T-cell (primary cell): ENCODE data around the gene MPHOSPH9. TPM values are rescaled to one million over a fixed set of nuclear protein-coding genes. Genes with fewer than 3 reads are reported as not detected.
"Not testable (repeated sequence)": the region's sequence is repeated elsewhere in the genome, so short reads cannot be mapped to it uniquely, and the experiment has no call there.

Experiments used
- ATAC-seq, 4 experiments: fragments of 200-7000 bp in 3 of 4; fragments of 150-1000 bp in 1 of 4; cut with Tn5 transposase; replicated peaks in 1 of 4; 1 replicate in 3 of 4; 2 replicates in 1 of 4; pipeline ENCODE4 v1.10.0; 2021; ENCODE audit warnings: moderate library complexity in 3 of 4, mild to moderate bottlenecking in 2 of 4, moderate number of reproducible peaks in 1 of 4
- CTCF ChIA-PET, 2 donors: fragments of 300-600 bp; sonication (Branson Sonifier 250); formaldehyde crosslinking; loops; one replicate each; lab custom pipeline; 2022; ENCODE audit warnings: antibody characterized with exemption in 2 of 2; lab: Charles Lee
- POLR2A ChIA-PET, 2 donors: fragments of 300-600 bp; sonication (Branson Sonifier 250); formaldehyde crosslinking; loops; one replicate each; lab custom pipeline; 2022; ENCODE audit warnings: antibody characterized with exemption in 2 of 2; lab: Charles Lee
- DNase-seq, 35 experiments: peaks; one replicate each; pipeline versions ENCODE4 v3.0.0 to v3.0.0-alpha.2; 2013 to 2023
- H3K27ac ChIP-seq: one replicate; pipeline ENCODE4 v1.5.1; 2013; ENCODE audit warnings: low read length
- H3K27me3 ChIP-seq, 2 experiments: replicated peaks in 1 of 2; 1 replicate in 1 of 2; 2 replicates in 1 of 2; pipeline versions ENCODE4 v1.6.1 to v1.7.0; 2013; ENCODE audit warnings: low read length in 1 of 2, mixed read lengths in 1 of 2; ENCODE audit not compliant: control insufficient read depth in 2 of 2, insufficient read depth in 2 of 2; ENCODE audit errors: extremely low read depth in 1 of 2
- H3K36me3 ChIP-seq, 2 donors: 1 replicate in 1 of 2; 2 replicates in 1 of 2; pipeline versions ENCODE4 v1.6.1 to v1.7.0; 2013; ENCODE audit warnings: low read length in 1 of 2; ENCODE audit not compliant: control insufficient read depth in 2 of 2, insufficient read depth in 1 of 2; ENCODE audit errors: extremely low read depth in 1 of 2
- H3K4me1 ChIP-seq, 2 experiments: 1 replicate in 1 of 2; 2 replicates in 1 of 2; pipeline versions ENCODE4 v1.6.1 to v1.7.0; 2013; ENCODE audit warnings: low read length in 2 of 2, mixed read lengths in 1 of 2; ENCODE audit not compliant: insufficient read depth in 2 of 2, control insufficient read depth in 1 of 2; ENCODE audit errors: extremely low read depth in 1 of 2
- H3K4me3 ChIP-seq, 2 donors: 1 replicate in 1 of 2; 2 replicates in 1 of 2; pipeline versions ENCODE4 v1.5.1 to v1.7.0; 2013; ENCODE audit warnings: mild to moderate bottlenecking in 2 of 2, low read length in 1 of 2, moderate library complexity in 1 of 2; ENCODE audit not compliant: control insufficient read depth in 1 of 2; ENCODE audit errors: extremely low read depth in 1 of 2
- H3K9me3 ChIP-seq: 2 replicates; pipeline ENCODE4 v1.7.0; 2013
- H3K27ac Mint-ChIP-seq, 2 donors: one replicate each; pipeline ENCODE4 v1.8.0; 2020 to 2021; ENCODE audit warnings: mild to moderate bottlenecking in 2 of 2, mixed read lengths in 2 of 2
- H3K27me3 Mint-ChIP-seq, 2 donors: one replicate each; pipeline ENCODE4 v1.8.0; 2021 to 2022; ENCODE audit warnings: mixed read lengths in 2 of 2
- H3K36me3 Mint-ChIP-seq: one replicate; pipeline ENCODE4 v1.8.0; 2021; ENCODE audit warnings: mixed read lengths
- H3K4me1 Mint-ChIP-seq, 3 donors: one replicate each; pipeline ENCODE4 v1.8.0; 2020 to 2022; ENCODE audit warnings: mixed read lengths in 3 of 3, mild to moderate bottlenecking in 1 of 3
- H3K4me3 Mint-ChIP-seq, 3 donors: one replicate each; pipeline ENCODE4 v1.8.0; 2020 to 2022; ENCODE audit warnings: mild to moderate bottlenecking in 3 of 3, mixed read lengths in 3 of 3, moderate library complexity in 3 of 3
- H3K9me3 Mint-ChIP-seq, 3 donors: one replicate each; pipeline ENCODE4 v1.8.0; 2020 to 2022; ENCODE audit warnings: mixed read lengths in 3 of 3
- WGBS: methylation state at CpG from one replicate; pipeline ENCODE4 v1.1.5; 2013; ENCODE audit warnings: missing lambda C conversion rate; ENCODE audit not compliant: insufficient coverage; 5-methylcytosine and 5-hydroxymethylcytosine counted together
- total RNA-seq, 35 experiments: library from RNA in 6 of 35; stranded (reverse) in 6 of 35; fragments of 120-200 nt in 1 of 35; gene quantifications; one replicate each; pipeline versions ENCODE4 v1.2.1 to v1.2.4 and lab custom pipeline; 2013 to 2026

Gene MPHOSPH9
- total RNA-seq, 5 donors from 2014 or later (not counting 1 experiment from before 2014, with no cell fraction given) = 48.5 to 105 (median 56.3) TPM

- Histone ChIP-seq H3K9me3 (no peaks in the 10 kb centered on the region), H3K27ac (no peak overlapping the region), H3K36me3 (peaks cover 0 to 8% of the 10 kb centered on the region in 2 donors), H3K4me1 (peaks cover 42% of the 10 kb centered on the region in 2 experiments), H3K27me3 (no peaks in the 10 kb centered on the region), H3K4me3 (no peak overlapping the region)
- ATAC-seq (no peak), DNase-seq (no peak)
- 56% methylated on average over 4 of the region's 5 CpGs for WGBS
- peak overlapping the region; percentile 8 to 71 for H3K27ac Mint-ChIP-seq
- H3K4me1 Mint-ChIP-seq = peaks cover 65 to 73% (median 68%) of the 10 kb centered on the region in 3 donors
- H3K36me3 Mint-ChIP-seq = peaks cover 4% of the 10 kb centered on the region
- POLR2A ChIA-PET = no interaction called here
- CTCF ChIA-PET = interaction anchor here in 1 of 2 donors (0.5 to 3.7 kb wide), 2 partner anchors 10 to 745 kb away, joined by 3 to 24 read pairs; partner anchors contain the start of gene CCDC92
- H3K27me3 Mint-ChIP-seq = no peaks in the 10 kb centered on the region
- peak overlapping the region; percentile 6 to 60 (median 11) for H3K4me3 Mint-ChIP-seq
- no peaks in the 10 kb centered on the region for H3K9me3 Mint-ChIP-seq
Observed at GRCh38 chr12:123227581-123228258, 5.2 kb downstream of the MPHOSPH9 start.

GRCh38 chr12:123225443-123225842 lies 7.5 kb downstream of the MPHOSPH9 start:
- no peaks in the 10 kb centered on the region for H3K27me3 Mint-ChIP-seq
- DNase-seq = no peak
- H3K36me3 ChIP-seq = peaks cover 0 to 24% of the 10 kb centered on the region in 2 donors
- POLR2A ChIA-PET = interaction anchor here in 1 of 2 donors (0.6 to 0.7 kb wide), 2 partner anchors 10 to 89 kb away, joined by 4 read pairs; no protein-coding TSS in a partner anchor
- no peak for ATAC-seq
- H3K4me1 Mint-ChIP-seq = peaks cover 56 to 66% (median 56%) of the 10 kb centered on the region in 3 donors
- H3K27ac ChIP-seq = no peak overlapping the region
- peaks cover 25 to 40% of the 10 kb centered on the region in 2 experiments for H3K4me1 ChIP-seq
- CTCF ChIA-PET = interaction anchor here in 1 of 2 donors (1.1 kb wide), 2 partner anchors 13 to 14 kb away, joined by 3 to 4 read pairs; no protein-coding TSS in a partner anchor
- H3K27ac Mint-ChIP-seq = peak overlapping the region; percentile 68 to 70
- WGBS = no CpG with 5 or more reads among the region's 2 CpGs
- no peaks in the 10 kb centered on the region for H3K27me3 ChIP-seq
- H3K9me3 ChIP-seq = no peaks in the 10 kb centered on the region
- H3K36me3 Mint-ChIP-seq = peaks cover 10% of the 10 kb centered on the region
- H3K4me3 ChIP-seq = no peak overlapping the region
- no peaks in the 10 kb centered on the region for H3K9me3 Mint-ChIP-seq
- no peak overlapping the region for H3K4me3 Mint-ChIP-seq

GRCh38 chr12:123223241-123223668 lies 9.7 kb downstream of the MPHOSPH9 start:
- H3K9me3 ChIP-seq = no peaks in the 10 kb centered on the region
- ChIA-PET CTCF (interaction anchor here (0.5 to 2.0 kb wide), 10 partner anchors 10 to 408 kb away, joined by 3 to 17 read pairs (median 5); partner anchors contain the start of genes MPHOSPH9 (in 1 of the 2), MTRFR (in 1 of the 2) and TMED2 (in 1 of the 2)), POLR2A (interaction anchor here (0.6 to 3.1 kb wide), 7 partner anchors 9 to 939 kb away, joined by 3 to 27 read pairs (median 5); partner anchors contain the start of genes MPHOSPH9 (in 2 of the 2) and MTRFR (in 2 of the 2))
- H3K9me3 Mint-ChIP-seq = no peaks in the 10 kb centered on the region
- peak; percentile 94 to 98 (median 97) for ATAC-seq
- no peaks in the 10 kb centered on the region for H3K27me3 ChIP-seq
- H3K27ac Mint-ChIP-seq = peak overlapping the region; percentile 94 to 99
- peaks cover 16 to 34% of the 10 kb centered on the region in 2 experiments for H3K4me1 ChIP-seq
- no peaks in the 10 kb centered on the region for H3K27me3 Mint-ChIP-seq
- peak; percentile 28 to 85 (median 50) for DNase-seq
- peak overlapping the region in 1 of 2 donors; percentile 34 for H3K4me3 ChIP-seq
- H3K36me3 Mint-ChIP-seq = peaks cover 14% of the 10 kb centered on the region
- H3K4me3 Mint-ChIP-seq = peak overlapping the region; percentile 59 to 69 (median 67)
- H3K27ac ChIP-seq = peak overlapping the region; percentile 75
- 4% methylated on average over 11 of the region's 11 CpGs for WGBS
- H3K36me3 ChIP-seq = peaks cover 0 to 38% of the 10 kb centered on the region in 2 donors
- H3K4me1 Mint-ChIP-seq = peaks cover 34 to 49% (median 38%) of the 10 kb centered on the region in 3 donors

- H3K27ac Mint-ChIP-seq, ATAC-seq, CTCF ChIA-PET, H3K4me1 ChIP-seq, DNase-seq, H3K9me3 Mint-ChIP-seq, H3K27me3 Mint-ChIP-seq, H3K9me3 ChIP-seq, H3K27ac ChIP-seq, H3K4me1 Mint-ChIP-seq, H3K4me3 Mint-ChIP-seq, H3K4me3 ChIP-seq, H3K27me3 ChIP-seq: not testable (repeated sequence)
- POLR2A ChIA-PET = interaction anchor here in 1 of 2 donors (0.7 kb wide), 1 partner anchor 34 kb away, joined by 5 read pairs; no protein-coding TSS in a partner anchor
- H3K36me3 Mint-ChIP-seq = peaks cover 39% of the 10 kb centered on the region
- no CpG with 5 or more reads among the region's 7 CpGs for WGBS
- H3K36me3 ChIP-seq = peaks cover 0 to 58% of the 10 kb centered on the region in 2 donors
Observed at GRCh38 chr12:123207815-123208214, 25.1 kb downstream of the MPHOSPH9 start.

- WGBS = no CpG with 5 or more reads among the region's 3 CpGs
- H3K27me3 ChIP-seq, H3K27ac Mint-ChIP-seq, H3K4me3 Mint-ChIP-seq, H3K9me3 ChIP-seq, H3K9me3 Mint-ChIP-seq, H3K4me3 ChIP-seq, DNase-seq, H3K4me1 Mint-ChIP-seq, ATAC-seq, H3K4me1 ChIP-seq, H3K27me3 Mint-ChIP-seq, CTCF ChIA-PET, H3K27ac ChIP-seq: not testable (repeated sequence)
- peaks cover 0 to 62% of the 10 kb centered on the region in 2 donors for H3K36me3 ChIP-seq
- POLR2A ChIA-PET = interaction anchor here in 1 of 2 donors (0.6 kb wide), 1 partner anchor 48 kb away, joined by 3 read pairs; no protein-coding TSS in a partner anchor
- H3K36me3 Mint-ChIP-seq = peaks cover 37% of the 10 kb centered on the region
Observed at GRCh38 chr12:123206794-123207193, 26.1 kb downstream of the MPHOSPH9 start.

DNA sequence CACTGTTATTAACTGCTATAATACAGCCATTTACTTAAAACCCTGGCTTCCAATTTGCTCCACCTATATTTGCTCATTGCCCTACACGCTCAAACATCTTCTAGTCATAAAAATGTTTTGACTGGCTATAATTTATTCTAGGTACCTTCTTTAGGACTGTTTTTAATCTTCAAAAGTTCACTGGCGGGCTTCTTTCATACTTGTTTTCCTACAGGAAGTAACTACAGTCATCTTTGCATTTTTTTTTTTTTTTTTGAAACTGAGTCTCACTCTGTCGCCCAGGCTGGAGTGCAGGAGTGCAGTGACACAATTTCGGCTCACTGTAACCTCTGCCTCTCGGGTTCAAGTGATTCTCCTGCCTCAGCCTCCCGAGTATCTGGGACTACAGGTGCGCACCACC lies 32.5 kb downstream of the MPHOSPH9 start:
- Mint-ChIP-seq H3K27ac (peak overlapping the region; percentile 91 to 93), H3K27me3 (no peaks in the 10 kb centered on the region), H3K36me3 (peaks cover 32% of the 10 kb centered on the region), H3K4me3 (peak overlapping the region in 1 of 3 donors; percentile 12), H3K9me3 (no peaks in the 10 kb centered on the region), H3K4me1 (peaks cover 18 to 20% (median 19%) of the 10 kb centered on the region in 3 donors)
- H3K36me3 ChIP-seq = peaks cover 6 to 41% of the 10 kb centered on the region in 2 donors
- H3K27ac ChIP-seq = peak overlapping the region; percentile 5
- 40% methylated on average over 1 of the region's 7 CpGs for WGBS
- no peak overlapping the region for H3K4me3 ChIP-seq
- H3K4me1 ChIP-seq = peaks cover 4 to 5% of the 10 kb centered on the region in 2 experiments
- peak in 3 of 35 experiments; percentile 9 to 15 (median 12) for DNase-seq
- POLR2A ChIA-PET = no interaction called here
- no peaks in the 10 kb centered on the region for H3K9me3 ChIP-seq
- CTCF ChIA-PET = interaction anchor here in 1 of 2 donors (1.0 to 1.3 kb wide), 2 partner anchors 23 to 38 kb away, joined by 4 to 5 read pairs; no protein-coding TSS in a partner anchor
- H3K27me3 ChIP-seq = no peaks in the 10 kb centered on the region
- peak; percentile 27 to 68 (median 62) for ATAC-seq
